GM12872 (cell line): ENCODE measurements around the gene CLMP.

ENCODE experiments used
- CTCF ChIP-seq: IDR thresholded peaks from 3 replicates; pipeline ENCODE4 v1.5.1; 2011; ENCODE audit warnings: low read depth, mild to moderate bottlenecking, low read length, moderate library complexity; ENCODE audit not compliant: insufficient read depth

The CLMP gene

GRCh38 chr11:123143476-123143875, 51.6 kb downstream of the CLMP start:
- TF ChIP-seq CTCF: no peak

- TF ChIP-seq CTCF: no peak
Observed at GRCh38 chr11:123139206-123139605, 55.8 kb downstream of the CLMP start.

- TF ChIP-seq CTCF: no peak
Observed at GRCh38 chr11:123137431-123138224, 57.4 kb downstream of the CLMP start.

- TF ChIP-seq CTCF: no peak
Observed at GRCh38 chr11:123135863-123136446, 59.1 kb downstream of the CLMP start.

DNA sequence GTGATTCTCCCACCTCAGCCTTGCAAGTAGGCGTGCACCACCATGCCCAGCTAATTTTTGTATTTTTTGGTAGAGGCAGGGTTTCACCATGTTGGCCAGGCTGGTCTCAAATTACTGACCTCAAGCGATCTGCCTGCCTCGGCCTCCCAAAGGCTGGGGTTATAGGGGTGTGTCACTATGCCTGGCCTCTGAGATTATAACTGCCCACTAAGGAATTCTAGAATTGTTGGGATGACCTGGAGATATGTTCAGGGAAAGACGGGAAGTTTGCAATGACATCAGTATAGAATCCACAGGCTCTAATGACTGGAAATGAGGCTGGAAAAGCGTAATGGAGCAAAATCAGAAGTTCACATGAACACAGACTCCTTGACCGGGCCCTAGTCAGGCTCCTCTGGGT, 62.2 kb downstream of the CLMP start:
- no peak for TF ChIP-seq CTCF

GRCh38 chr11:123129920-123130319, 65.1 kb downstream of the CLMP start:
- TF ChIP-seq CTCF: no peak

- TF ChIP-seq CTCF: no peak
Observed at GRCh38 chr11:123125169-123125568, 69.9 kb downstream of the CLMP start.
